ENCODE data around the gene MRPL37.

Gene MRPL37

GRCh38 chr1:54247863-54248515 is 48.0 kb downstream of the MRPL37 start:
- Histone ChIP-seq H3K27me3 (ENCODE audit: low read depth) (no peaks in the 10 kb centered on the region), H3K4me3 (no peak overlapping the region), H3K9me3 (no peaks in the 10 kb centered on the region), H3K36me3 (replicated peaks) (peaks cover 2% of the 10 kb centered on the region), H3K4me1 (no peaks in the 10 kb centered on the region)
- in situ Hi-C loops (cut with MboI; ENCODE audit: low sequenced_read_pairs) = no loop called here
- DNase-seq (ENCODE audit: low spot score in 2 of 2) = no peak

DNA sequence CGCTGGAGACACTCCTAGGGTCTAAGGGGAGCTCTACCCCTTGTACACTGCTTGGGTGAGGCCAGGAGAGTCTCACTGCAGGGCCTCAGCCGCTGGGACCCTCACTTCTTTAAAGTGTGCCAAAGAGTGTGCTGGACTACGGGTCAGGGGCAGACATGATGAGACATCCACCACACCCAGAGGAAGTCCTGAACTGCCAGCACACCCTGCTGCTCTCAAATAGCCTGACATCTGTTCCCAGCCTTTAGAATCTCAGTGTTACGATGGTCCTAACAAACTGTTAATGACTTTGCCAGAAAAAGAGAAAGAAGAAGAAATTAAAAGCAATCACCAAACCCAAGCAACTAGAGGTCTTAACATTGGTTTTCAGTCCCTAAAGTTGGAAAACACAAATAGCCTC is 49.0 kb downstream of the MRPL37 start:
- in situ Hi-C loops (cut with MboI; ENCODE audit: low sequenced_read_pairs) = no loop called here
- H3K4me1 ChIP-seq = no peaks in the 10 kb centered on the region
- no peaks in the 10 kb centered on the region for H3K9me3 ChIP-seq
- H3K27me3 ChIP-seq (ENCODE audit: low read depth) = no peaks in the 10 kb centered on the region
- DNase-seq (ENCODE audit: low spot score in 2 of 2) = no peak
- no peaks in the 10 kb centered on the region for H3K36me3 ChIP-seq (replicated peaks)
- H3K4me3 ChIP-seq = no peak overlapping the region

DNA sequence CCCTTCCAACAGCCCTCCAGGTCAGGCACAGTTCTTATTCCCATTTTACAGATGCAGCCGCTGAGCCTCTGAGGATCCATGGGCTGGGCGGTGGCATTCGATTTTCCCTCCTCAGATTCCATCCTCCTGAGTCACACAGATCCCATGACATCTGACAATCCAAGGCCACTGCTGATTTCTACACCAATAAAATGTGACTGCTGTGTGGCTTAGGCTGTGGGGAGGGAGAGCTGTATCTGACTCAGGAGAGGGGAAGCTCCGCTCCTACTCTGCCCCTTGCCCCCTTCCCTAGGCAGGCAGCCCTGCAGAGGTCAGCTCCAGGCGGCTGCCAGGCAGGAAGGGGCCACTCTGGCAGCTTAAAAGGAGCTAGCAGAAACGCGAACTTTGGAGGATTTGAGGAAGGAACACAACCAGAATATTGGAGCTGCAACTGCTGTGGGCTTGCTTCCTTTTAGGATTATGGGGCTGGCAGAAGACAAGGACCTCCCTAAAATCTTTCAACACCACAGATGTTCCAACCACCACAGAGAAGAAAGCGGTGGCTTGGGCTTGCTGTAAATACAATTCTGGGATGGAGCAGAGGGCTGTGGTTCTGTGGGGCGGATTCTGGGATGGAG is 50.0 kb downstream of the MRPL37 start:
- in situ Hi-C loops (cut with MboI; ENCODE audit: low sequenced_read_pairs) = no loop called here
- Histone ChIP-seq H3K9me3 (no peaks in the 10 kb centered on the region), H3K4me1 (no peaks in the 10 kb centered on the region), H3K4me3 (no peak overlapping the region), H3K27me3 (ENCODE audit: low read depth) (no peaks in the 10 kb centered on the region), H3K36me3 (replicated peaks) (no peaks in the 10 kb centered on the region)
- DNase-seq (ENCODE audit: low spot score in 2 of 2) = no peak

DNA sequence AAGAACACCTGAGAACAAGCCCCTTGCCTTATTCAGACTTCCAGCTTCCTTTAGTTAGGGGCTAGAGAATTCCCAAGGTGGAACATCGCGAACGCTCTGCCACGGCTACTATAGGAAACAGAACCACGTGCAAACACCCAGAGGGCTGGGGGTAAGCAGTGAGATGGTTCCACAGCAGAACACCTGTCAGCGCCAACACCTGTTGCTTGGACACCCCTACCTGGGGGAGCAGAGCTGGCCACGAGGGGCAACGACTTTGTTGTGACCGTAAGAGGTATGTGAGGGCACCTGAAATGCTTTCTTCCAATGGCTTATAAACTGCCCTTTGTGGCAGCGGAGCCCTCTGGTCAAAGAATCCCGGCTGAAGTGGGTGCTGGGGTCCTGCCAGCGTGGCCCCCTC is 50.7 kb downstream of the MRPL37 start:
- H3K4me1 ChIP-seq = no peaks in the 10 kb centered on the region
- H3K4me3 ChIP-seq = no peak overlapping the region
- no peak for DNase-seq (ENCODE audit: low spot score in 2 of 2)
- no peaks in the 10 kb centered on the region for H3K27me3 ChIP-seq (ENCODE audit: low read depth)
- H3K36me3 ChIP-seq (replicated peaks) = no peaks in the 10 kb centered on the region
- in situ Hi-C loops (cut with MboI; ENCODE audit: low sequenced_read_pairs) = no loop called here
- no peaks in the 10 kb centered on the region for H3K9me3 ChIP-seq

DNA sequence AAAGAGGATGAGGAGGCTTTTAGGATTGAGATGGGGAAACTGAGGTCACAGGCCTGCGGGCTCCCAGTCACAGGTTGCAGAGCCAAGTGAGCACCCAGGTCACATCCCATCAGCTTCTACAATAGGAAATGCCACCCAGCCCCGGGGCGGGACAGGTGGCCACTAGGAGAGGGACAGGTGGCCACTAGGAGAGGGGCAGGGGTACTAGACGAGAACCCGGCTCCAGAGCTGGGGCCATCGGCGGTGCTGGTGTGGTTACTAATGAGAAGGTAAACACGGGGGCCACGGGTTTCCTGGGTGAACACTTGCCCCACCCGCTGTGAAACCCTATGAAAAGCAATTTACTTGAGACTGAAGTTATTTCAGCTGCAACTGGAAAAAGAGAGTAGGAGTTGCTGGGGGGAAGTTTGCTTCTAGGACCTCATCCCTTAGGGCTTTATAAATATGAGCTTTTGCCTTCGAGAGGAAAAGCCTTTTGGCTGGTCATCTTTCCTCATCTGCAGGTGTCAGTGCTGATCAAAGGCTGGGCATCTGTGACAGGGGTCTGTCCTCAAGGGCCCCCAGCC is 52.5 kb downstream of the MRPL37 start:
- DNase-seq (ENCODE audit: low spot score in 2 of 2) = no peak
- in situ Hi-C loops (cut with MboI; ENCODE audit: low sequenced_read_pairs) = no loop called here
- H3K4me3 ChIP-seq = no peak overlapping the region
- H3K36me3 ChIP-seq (replicated peaks) = no peaks in the 10 kb centered on the region
- no peaks in the 10 kb centered on the region for H3K9me3 ChIP-seq
- peaks cover 4% of the 10 kb centered on the region; the same call in 1 of the 2 replicates for H3K4me1 ChIP-seq
- no peaks in the 10 kb centered on the region for H3K27me3 ChIP-seq (ENCODE audit: low read depth)

DNA sequence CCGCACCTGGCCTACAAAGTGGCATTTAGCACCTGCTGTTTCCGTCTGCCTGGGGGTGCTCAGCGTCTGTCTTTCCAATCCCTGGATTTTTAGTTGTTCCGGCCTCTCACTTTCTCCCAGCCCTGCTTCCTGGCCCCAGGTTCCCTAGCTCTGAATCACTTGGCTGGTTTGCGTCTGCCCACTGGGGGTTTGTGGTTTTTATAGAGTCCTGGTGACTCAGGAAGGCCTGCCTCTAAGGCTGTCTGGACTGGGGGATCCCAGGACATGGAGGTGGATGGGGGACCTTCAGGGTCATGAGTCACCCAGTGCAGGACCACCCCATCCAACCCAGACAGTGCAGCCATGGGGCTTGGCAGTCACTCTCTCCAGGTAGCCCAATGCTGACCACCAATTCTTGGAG is 53.5 kb downstream of the MRPL37 start:
- Histone ChIP-seq H3K27me3 (ENCODE audit: low read depth) (no peaks in the 10 kb centered on the region), H3K36me3 (replicated peaks) (no peaks in the 10 kb centered on the region), H3K4me3 (no peak overlapping the region), H3K9me3 (no peaks in the 10 kb centered on the region), H3K4me1 (peaks cover 4% of the 10 kb centered on the region; the same call in 1 of the 2 replicates)
- in situ Hi-C loops (cut with MboI; ENCODE audit: low sequenced_read_pairs) = no loop called here
- no peak for DNase-seq (ENCODE audit: low spot score in 2 of 2)

DNA sequence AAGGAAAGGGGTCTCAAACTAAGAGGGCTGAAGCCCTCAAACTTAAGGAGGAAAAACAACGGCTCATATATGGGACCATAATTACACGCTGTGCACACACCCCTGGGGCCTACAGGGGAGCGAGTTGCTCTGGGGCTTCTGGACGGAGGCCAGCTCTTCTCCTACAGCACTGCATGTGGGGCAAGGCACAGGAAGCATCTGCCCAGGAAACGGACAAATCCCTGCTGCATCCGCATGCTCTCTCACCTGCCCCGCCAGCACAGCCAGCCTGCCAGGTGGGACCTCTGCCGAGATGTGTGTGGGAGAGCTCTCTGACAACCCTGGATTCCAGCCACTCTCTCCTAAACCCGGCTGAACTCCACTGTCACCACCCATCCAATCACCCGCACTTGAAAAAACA is 54.1 kb downstream of the MRPL37 start:
- Histone ChIP-seq H3K36me3 (replicated peaks) (no peaks in the 10 kb centered on the region), H3K27me3 (ENCODE audit: low read depth) (no peaks in the 10 kb centered on the region), H3K9me3 (no peaks in the 10 kb centered on the region), H3K4me1 (peaks cover 4% of the 10 kb centered on the region; the same call in 1 of the 2 replicates), H3K4me3 (no peak overlapping the region)
- no peak for DNase-seq (ENCODE audit: low spot score in 2 of 2)
- in situ Hi-C loops (cut with MboI; ENCODE audit: low sequenced_read_pairs) = no loop called here

DNA sequence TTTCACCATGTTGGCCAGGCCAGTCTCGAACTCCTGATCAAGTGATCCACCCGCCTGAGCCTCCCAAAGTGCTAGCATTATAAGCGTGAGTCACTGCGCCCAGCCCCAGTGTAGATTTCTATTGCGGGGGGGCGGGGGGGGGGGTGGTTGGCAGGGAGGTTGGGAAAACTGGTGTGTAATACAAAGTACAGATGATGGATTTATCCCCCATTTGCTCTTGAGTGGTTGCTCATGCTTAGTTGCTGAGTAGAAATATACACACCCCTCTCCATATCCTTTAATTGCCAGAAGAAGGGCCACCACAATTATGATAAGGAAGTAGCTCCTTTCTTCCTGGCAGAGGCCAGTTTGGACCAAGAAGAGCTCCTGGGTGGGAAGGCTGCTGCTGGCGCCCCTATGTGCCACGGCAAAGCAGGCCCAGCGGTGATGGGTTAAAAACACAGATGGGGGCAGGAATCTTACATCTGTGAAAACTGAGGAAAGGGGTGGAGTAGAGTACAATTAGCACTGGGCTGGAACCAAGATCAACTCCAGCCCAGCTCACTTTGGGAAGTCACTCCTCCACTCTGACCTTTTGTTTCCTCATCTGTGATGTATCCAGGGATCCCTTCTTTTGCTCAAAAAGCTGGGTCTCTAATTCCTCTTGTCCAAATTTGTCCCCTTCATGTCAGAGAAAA is 55.2 kb downstream of the MRPL37 start:
- Histone ChIP-seq H3K4me1 (peaks cover 4% of the 10 kb centered on the region; the same call in 1 of the 2 replicates), H3K9me3 (no peaks in the 10 kb centered on the region), H3K4me3 (no peak overlapping the region), H3K36me3 (replicated peaks) (no peaks in the 10 kb centered on the region), H3K27me3 (ENCODE audit: low read depth) (no peaks in the 10 kb centered on the region)
- DNase-seq (ENCODE audit: low spot score in 2 of 2) = no peak
- in situ Hi-C loops (cut with MboI; ENCODE audit: low sequenced_read_pairs) = no loop called here

DNA sequence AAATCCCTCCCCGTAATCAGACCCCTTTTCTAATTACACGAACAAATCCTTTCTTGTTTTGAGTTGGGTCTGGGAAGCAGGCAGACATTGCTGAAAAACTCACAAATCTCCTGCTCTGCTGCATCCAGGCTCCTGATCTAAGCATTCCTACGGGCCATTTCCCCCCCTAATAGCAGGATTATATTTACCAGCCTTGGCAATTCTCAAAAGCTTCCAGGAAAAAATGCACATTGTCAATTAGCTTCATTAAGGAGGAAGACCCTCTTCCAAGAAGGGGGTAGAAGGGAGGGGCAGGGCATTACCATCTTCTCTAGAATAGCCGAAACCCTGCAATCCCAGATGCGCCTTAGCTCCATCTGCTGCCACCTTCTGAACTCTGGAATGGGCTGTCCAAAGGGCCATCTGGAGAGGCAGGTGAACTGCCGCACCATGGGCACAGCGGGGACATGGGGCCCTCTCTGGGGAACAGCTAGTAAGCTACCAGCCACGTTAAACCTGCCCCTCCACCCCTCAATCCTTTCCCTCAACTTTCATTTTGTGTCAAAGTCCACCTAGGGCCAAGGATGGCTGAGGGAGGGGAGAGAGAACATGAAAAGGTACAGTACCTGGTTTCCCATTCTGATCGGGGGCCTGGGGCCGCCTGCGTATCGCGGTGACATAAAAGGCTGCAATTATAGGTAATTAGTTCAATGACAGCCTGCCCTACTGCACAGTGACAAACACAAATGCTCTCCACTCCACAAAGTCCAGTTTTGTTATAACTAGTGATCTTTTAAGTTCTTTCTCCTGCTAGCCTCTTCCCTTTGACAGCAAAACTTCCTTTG is 56.8 kb downstream of the MRPL37 start:
- Histone ChIP-seq H3K4me1 (peaks cover 4% of the 10 kb centered on the region; the same call in 1 of the 2 replicates), H3K9me3 (no peaks in the 10 kb centered on the region), H3K27me3 (ENCODE audit: low read depth) (no peaks in the 10 kb centered on the region), H3K36me3 (replicated peaks) (no peaks in the 10 kb centered on the region), H3K4me3 (no peak overlapping the region)
- no peak for DNase-seq (ENCODE audit: low spot score in 2 of 2)
- in situ Hi-C loops (cut with MboI; ENCODE audit: low sequenced_read_pairs) = no loop called here

DNA sequence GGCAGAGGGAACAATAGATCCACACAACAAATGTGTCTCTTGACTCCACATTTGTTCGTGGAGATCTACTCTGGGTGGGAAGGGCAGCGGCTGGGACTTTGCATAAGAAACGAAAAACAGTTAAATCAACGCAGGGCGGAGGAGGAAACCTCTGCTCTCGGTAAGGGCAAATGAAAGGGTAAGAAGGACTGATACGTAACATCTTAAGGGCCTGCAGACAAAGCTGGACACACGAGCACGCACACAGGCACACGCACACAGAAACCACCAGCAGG is 57.3 kb downstream of the MRPL37 start:
- Histone ChIP-seq H3K4me3 (no peak overlapping the region), H3K9me3 (no peaks in the 10 kb centered on the region), H3K27me3 (ENCODE audit: low read depth) (no peaks in the 10 kb centered on the region), H3K36me3 (replicated peaks) (no peaks in the 10 kb centered on the region), H3K4me1 (peaks cover 4% of the 10 kb centered on the region; the same call in 1 of the 2 replicates)
- DNase-seq (ENCODE audit: low spot score in 2 of 2) = peak; percentile 5 to 52
- in situ Hi-C loops (cut with MboI; ENCODE audit: low sequenced_read_pairs) = no loop called here

DNA sequence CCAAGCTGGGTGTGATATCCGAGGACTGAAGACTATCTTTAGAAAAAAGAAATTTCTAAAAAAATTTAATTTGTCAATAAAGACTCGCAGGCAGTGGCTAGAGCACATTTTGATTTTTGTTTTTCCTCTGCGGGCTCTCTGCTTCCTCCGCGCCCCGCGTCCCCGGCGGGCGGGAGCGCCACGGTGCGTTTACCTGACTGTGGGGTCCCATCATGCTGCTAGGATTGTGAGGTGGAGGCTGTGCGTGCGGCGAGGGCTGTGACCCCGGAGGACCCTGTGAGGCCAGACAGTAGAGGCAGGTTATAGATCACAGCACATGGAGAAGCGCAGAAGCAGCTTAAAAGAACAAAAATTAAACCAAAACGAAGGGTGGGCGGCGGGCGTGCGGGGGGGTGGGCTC is 57.9 kb downstream of the MRPL37 start:
- in situ Hi-C loops (cut with MboI; ENCODE audit: low sequenced_read_pairs) = no loop called here
- DNase-seq (ENCODE audit: low spot score in 2 of 2) = no peak
- Histone ChIP-seq H3K4me3 (no peak overlapping the region), H3K4me1 (peaks cover 4% of the 10 kb centered on the region; the same call in 1 of the 2 replicates), H3K36me3 (replicated peaks) (no peaks in the 10 kb centered on the region), H3K27me3 (ENCODE audit: low read depth) (no peaks in the 10 kb centered on the region), H3K9me3 (no peaks in the 10 kb centered on the region)

DNA sequence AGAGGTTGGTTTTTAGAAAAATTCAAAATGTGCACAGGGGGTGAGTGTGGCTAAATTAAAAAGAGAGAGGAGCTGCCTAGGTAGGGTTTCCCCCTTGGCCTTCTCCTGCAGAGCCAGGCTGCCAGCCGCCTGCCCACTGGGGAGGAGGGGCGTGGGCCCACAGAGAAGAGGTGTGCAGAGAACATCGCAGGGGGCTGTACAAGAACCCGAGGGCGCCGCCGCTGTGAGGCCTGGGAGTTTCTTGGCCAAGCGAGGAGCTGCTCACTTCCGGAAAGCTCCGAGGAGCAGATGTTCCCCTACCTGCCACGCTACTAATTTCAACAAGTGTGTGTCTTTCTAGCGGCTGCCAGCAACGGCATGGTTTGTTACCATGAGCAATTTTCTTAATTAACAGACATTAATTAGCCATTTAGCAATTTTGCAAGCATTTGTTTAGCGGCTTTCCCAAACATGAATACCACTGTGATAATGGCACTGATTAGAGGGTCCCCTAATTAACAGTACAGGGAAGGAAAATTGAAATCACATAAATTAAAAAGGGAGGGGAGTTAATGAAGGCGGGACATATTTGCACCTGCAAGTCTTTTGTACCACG is 59.7 kb downstream of the MRPL37 start:
- no peak overlapping the region for H3K4me3 ChIP-seq
- no peaks in the 10 kb centered on the region; the same call in 1 of the 2 replicates for H3K36me3 ChIP-seq (replicated peaks)
- no peaks in the 10 kb centered on the region for H3K9me3 ChIP-seq
- in situ Hi-C loops (cut with MboI; ENCODE audit: low sequenced_read_pairs) = no loop called here
- no peak for DNase-seq (ENCODE audit: low spot score in 2 of 2)
- no peaks in the 10 kb centered on the region for H3K27me3 ChIP-seq (ENCODE audit: low read depth)
- peaks cover 4% of the 10 kb centered on the region; the same call in 1 of the 2 replicates for H3K4me1 ChIP-seq

GRCh38 chr1:54260810-54261209 is 60.8 kb downstream of the MRPL37 start:
- in situ Hi-C loops (cut with MboI; ENCODE audit: low sequenced_read_pairs) = no loop called here
- H3K36me3 ChIP-seq (replicated peaks) = no peaks in the 10 kb centered on the region; the same call in 1 of the 2 replicates
- DNase-seq (ENCODE audit: low spot score in 2 of 2) = no peak
- no peak overlapping the region for H3K4me3 ChIP-seq
- no peaks in the 10 kb centered on the region for H3K27me3 ChIP-seq (ENCODE audit: low read depth)
- peaks cover 4% of the 10 kb centered on the region; the same call in 1 of the 2 replicates for H3K4me1 ChIP-seq
- H3K9me3 ChIP-seq = no peaks in the 10 kb centered on the region
